T1000 (cell line): Measurements from ENCODE around the gene TMEM182.

Source experiments
- DNase-seq: peaks from one replicate; lab custom pipeline; 2025; ENCODE audit warnings: mixed read lengths; lab: John Stamatoyannopoulos, UW

TMEM182 gene

GRCh38 chr2:102761763-102762162 lies at the start of gene TMEM182:
Gene TMEM182, plus strand, starts transcription at chr2:102762031. Its CDS starts 187 bp downstream, at chr2:102762218.
- DNase-seq, result no peak

GRCh38 chr2:102717308-102718018 lies 44.4 kb upstream of the TMEM182 start:
- DNase-seq, result no peak

GRCh38 chr2:102718387-102719316 lies 43.2 kb upstream of the TMEM182 start:
- no peak for DNase-seq

GRCh38 chr2:102724016-102724490 lies 37.8 kb upstream of the TMEM182 start:
- no peak for DNase-seq

GRCh38 chr2:102724553-102724952 lies 37.3 kb upstream of the TMEM182 start:
- no peak for DNase-seq

GRCh38 chr2:102726128-102727087 lies 35.4 kb upstream of the TMEM182 start:
- no peak for DNase-seq

- DNase-seq, result no peak
Measured at GRCh38 chr2:102735416-102736109, 26.3 kb upstream of the TMEM182 start.

GRCh38 chr2:102736110-102736409 lies 25.8 kb upstream of the TMEM182 start:
- no peak for DNase-seq

- DNase-seq, result peak; percentile 57
Measured at GRCh38 chr2:102736410-102737409, 25.1 kb upstream of the TMEM182 start.

- no peak for DNase-seq
Measured at GRCh38 chr2:102737431-102737830, 24.4 kb upstream of the TMEM182 start.

- DNase-seq, result no peak
Measured at GRCh38 chr2:102743259-102743658, 18.6 kb upstream of the TMEM182 start.

- DNase-seq, result no peak
Measured at GRCh38 chr2:102748107-102748506, 13.7 kb upstream of the TMEM182 start.

GRCh38 chr2:102749938-102750337 lies 11.9 kb upstream of the TMEM182 start:
- no peak for DNase-seq

GRCh38 chr2:102753563-102754159 lies 8.2 kb upstream of the TMEM182 start:
- no peak for DNase-seq

- no peak for DNase-seq
Measured at GRCh38 chr2:102754456-102755145, 7.2 kb upstream of the TMEM182 start.

GRCh38 chr2:102755284-102755683 lies 6.5 kb upstream of the TMEM182 start:
- no peak for DNase-seq

- DNase-seq, result no peak
Measured at GRCh38 chr2:102758439-102758838, 3.4 kb upstream of the TMEM182 start.

GRCh38 chr2:102764083-102764482 lies 2.3 kb downstream of the TMEM182 start:
- DNase-seq, result no peak

- DNase-seq, result no peak
Measured at GRCh38 chr2:102765061-102765460, 3.2 kb downstream of the TMEM182 start.
